H1 (cell line): ENCODE results near the gene ULK1. TPM values are rescaled to one million over a fixed set of nuclear protein-coding genes. Genes with fewer than 3 reads are reported as not detected.

ENCODE experiments used
- CTCF ChIA-PET: fragments of 300-600 bp; sonication (Branson Sonifier 250); formaldehyde crosslinking; loops from one replicate; lab custom pipeline; 2021; ENCODE audit not compliant: partially characterized antibody; lab: Charles Lee
- POLR2A ChIA-PET: fragments of 300-600 bp; sonication (Branson Sonifier 250); formaldehyde crosslinking; loops from one replicate; lab custom pipeline; 2021; ENCODE audit warnings: inconsistent platforms; ENCODE audit not compliant: partially characterized antibody; lab: Charles Lee
- DNase-seq, 2 experiments: peaks; one replicate each; pipeline versions ENCODE4 v3.0.0 to v3.0.0-alpha.2; 2010 to 2022; ENCODE audit warnings: low spot score in 2 of 2, low read depth in 1 of 2, mixed read lengths in 1 of 2
- FAIRE-seq: peaks from 2 replicates; lab custom pipeline; 2011; peaks lifted over from hg19 to GRCh38; lab: Jason Lieb, UNC
- H2AFZ ChIP-seq: 2 replicates; pipeline ENCODE4 v1.8.1; 2012; ENCODE audit warnings: low read length, inconsistent platforms
- H2AK5ac ChIP-seq: 2 replicates; pipeline ENCODE4 v1.6.1; 2013; ENCODE audit warnings: low read depth, low read length
- H2BK120ac ChIP-seq: replicated peaks from 2 replicates; pipeline ENCODE3; 2013; ENCODE audit warnings: low read depth, low read length, inconsistent platforms
- H2BK12ac ChIP-seq: 2 replicates; pipeline ENCODE4 v1.6.1; 2013; ENCODE audit warnings: low read depth, low read length
- H2BK15ac ChIP-seq: 2 replicates; pipeline ENCODE4 v1.6.1; 2013; ENCODE audit warnings: low read length
- H2BK20ac ChIP-seq: 2 replicates; pipeline ENCODE4 v1.6.1; 2013; ENCODE audit warnings: low read length
- H2BK5ac ChIP-seq: 2 replicates; pipeline ENCODE4 v1.6.1; 2013; ENCODE audit warnings: low read depth, low read length
- H3K14ac ChIP-seq: 2 replicates; pipeline ENCODE4 v1.6.1; 2013; ENCODE audit warnings: inconsistent platforms; ENCODE audit not compliant: insufficient read length
- H3K18ac ChIP-seq: 2 replicates; pipeline ENCODE4 v1.6.1; 2013; ENCODE audit warnings: low read length; ENCODE audit errors: extremely low read depth
- H3K23ac ChIP-seq: 2 replicates; pipeline ENCODE4 v1.6.1; 2013; ENCODE audit warnings: inconsistent platforms; ENCODE audit not compliant: insufficient read length
- H3K23me2 ChIP-seq: 2 replicates; pipeline ENCODE4 v1.6.1; 2013; ENCODE audit warnings: low read depth, low read length
- H3K27ac ChIP-seq: 2 replicates; pipeline ENCODE4 v1.6.1; 2011; ENCODE audit warnings: low read depth, low read length, inconsistent platforms
- H3K27me3 ChIP-seq, 4 experiments: replicated peaks in 1 of 4; 1 replicate in 1 of 4; 2 replicates in 3 of 4; pipeline versions ENCODE4 v1.6.1 to v1.8.1; 2011 to 2013; ENCODE audit warnings: low read length in 3 of 4, mild to moderate bottlenecking in 3 of 4, inconsistent platforms in 2 of 4, mixed read lengths in 2 of 4, moderate library complexity in 1 of 4; ENCODE audit not compliant: control insufficient read depth in 3 of 4, insufficient read depth in 3 of 4; ENCODE audit errors: extremely low read depth in 1 of 4
- H3K36me3 ChIP-seq, 4 experiments: 2 replicates each; pipeline versions ENCODE4 v1.6.1 to v1.8.1; 2011 to 2013; ENCODE audit warnings: mild to moderate bottlenecking in 4 of 4, low read length in 3 of 4, moderate library complexity in 2 of 4, control low read depth in 1 of 4, inconsistent platforms in 1 of 4; ENCODE audit not compliant: insufficient read depth in 4 of 4, control insufficient read depth in 2 of 4
- H3K4ac ChIP-seq: replicated peaks from 2 replicates; pipeline ENCODE3; 2013; ENCODE audit warnings: low read length, low read depth, mixed read lengths, inconsistent platforms; ENCODE audit not compliant: insufficient read length
- H3K4me1 ChIP-seq, 4 experiments: replicated peaks in 1 of 4; 1 replicate in 1 of 4; 2 replicates in 3 of 4; pipeline versions ENCODE4 v1.6.1 to v1.8.1; 2011 to 2013; ENCODE audit warnings: low read length in 3 of 4, inconsistent platforms in 2 of 4, mixed read lengths in 1 of 4; ENCODE audit not compliant: insufficient read depth in 4 of 4, control insufficient read depth in 3 of 4
- H3K4me2 ChIP-seq, 2 experiments: 2 replicates each; pipeline versions ENCODE4 v1.6.1 to v1.8.1; 2011 to 2013; ENCODE audit warnings: low read depth in 2 of 2, low read length in 2 of 2, control low read depth in 1 of 2, inconsistent platforms in 1 of 2, mild to moderate bottlenecking in 1 of 2; ENCODE audit not compliant: insufficient read depth in 1 of 2
- H3K4me3 ChIP-seq, 4 experiments: fragments of 200-600, 300-600 bp in 1 of 4; sonication (generic), shearing (Covaris generic), sonication (Bioruptor Twin) in 1 of 4; 2 replicates each; pipeline versions ENCODE4 v1.5.1 to v1.8.1; 2011 to 2016; ENCODE audit warnings: low read length in 4 of 4, low read depth in 3 of 4, control low read depth in 2 of 4, inconsistent platforms in 2 of 4, mild to moderate bottlenecking in 2 of 4, mixed read lengths in 1 of 4, moderate library complexity in 1 of 4; ENCODE audit not compliant: insufficient read depth in 2 of 4; ENCODE audit errors: extremely low read depth in 1 of 4
- H3K56ac ChIP-seq: replicated peaks from 2 replicates; pipeline ENCODE3; 2013; ENCODE audit warnings: low read depth, mild to moderate bottlenecking, mixed read lengths, low read length, inconsistent platforms; ENCODE audit not compliant: insufficient read length
- H3K79me1 ChIP-seq: 2 replicates; pipeline ENCODE4 v1.6.1; 2013; ENCODE audit warnings: low read depth, low read length, control low read depth
- H3K79me2 ChIP-seq, 2 experiments: 2 replicates each; pipeline versions ENCODE4 v1.6.1 to v1.8.1; 2012 to 2013; ENCODE audit warnings: low read length in 2 of 2, mild to moderate bottlenecking in 2 of 2, inconsistent platforms in 1 of 2; ENCODE audit not compliant: insufficient read depth in 2 of 2, control insufficient read depth in 1 of 2
- H3K9ac ChIP-seq, 4 experiments: replicated peaks in 1 of 4; 1 replicate in 1 of 4; 2 replicates in 3 of 4; pipeline versions ENCODE4 v1.6.1 to v1.8.1; 2011 to 2013; ENCODE audit warnings: low read depth in 3 of 4, low read length in 3 of 4, control low read depth in 2 of 4, mild to moderate bottlenecking in 2 of 4, moderate library complexity in 2 of 4, inconsistent platforms in 1 of 4; ENCODE audit errors: extremely low read depth in 1 of 4
- H3K9me3 ChIP-seq, 2 experiments: 2 replicates each; pipeline versions ENCODE4 v1.6.1 to v1.8.1; 2012 to 2013; ENCODE audit warnings: mild to moderate bottlenecking in 2 of 2, moderate library complexity in 2 of 2, control low read depth in 1 of 2, inconsistent platforms in 1 of 2, low read depth in 1 of 2, low read length in 1 of 2, mixed read lengths in 1 of 2; ENCODE audit not compliant: insufficient read depth in 2 of 2
- H4K20me1 ChIP-seq, 2 experiments: replicated peaks in 1 of 2; 2 replicates each; pipeline versions ENCODE3 to v1.8.1; 2011 to 2013; ENCODE audit warnings: inconsistent platforms in 2 of 2, low read length in 2 of 2, mild to moderate bottlenecking in 1 of 2; ENCODE audit not compliant: insufficient read depth in 2 of 2, control insufficient read depth in 1 of 2
- H4K5ac ChIP-seq: 2 replicates; pipeline ENCODE4 v1.6.1; 2013; ENCODE audit warnings: low read length, low read depth, mixed read lengths, inconsistent platforms; ENCODE audit not compliant: insufficient read length
- H4K8ac ChIP-seq: 2 replicates; pipeline ENCODE4 v1.8.0; 2013; ENCODE audit warnings: mild to moderate bottlenecking, moderate library complexity, low read length, inconsistent platforms; ENCODE audit not compliant: insufficient read depth; ENCODE audit errors: extremely low read depth
- H4K91ac ChIP-seq: replicated peaks from 2 replicates; pipeline ENCODE3; 2013; ENCODE audit warnings: low read length, mixed read lengths, inconsistent platforms; ENCODE audit not compliant: insufficient read length
- FOSL1 ChIP-seq: IDR thresholded peaks from 2 replicates; pipeline ENCODE4 v1.6.1; 2011; ENCODE audit warnings: mild to moderate bottlenecking, low read depth, low read length, moderate library complexity; ENCODE audit not compliant: insufficient read depth
- HDAC2 ChIP-seq, 2 experiments: fragments of 300-600 bp in 1 of 2; sonication (generic) in 1 of 2; IDR thresholded peaks; 2 replicates each; pipeline ENCODE4 v1.6.1; 2011 to 2012; ENCODE audit warnings: low read depth in 2 of 2, low read length in 2 of 2, mild to moderate bottlenecking in 2 of 2, moderate library complexity in 2 of 2, borderline replicate concordance in 1 of 2, inconsistent platforms in 1 of 2
- PHF8 ChIP-seq: fragments of 200-600 bp; sonication (generic); conservative IDR thresholded peaks from 2 replicates; pipeline ENCODE4 v1.7.1; 2012; ENCODE audit warnings: low read depth, mild to moderate bottlenecking, inconsistent platforms, low read length, moderate library complexity
- POLR2A ChIP-seq, 2 experiments: IDR thresholded peaks; 1 replicate in 1 of 2; 2 replicates in 1 of 2; pipeline ENCODE4 v1.6.1; 2011; ENCODE audit warnings: low read depth in 2 of 2, low read length in 2 of 2, mild to moderate bottlenecking in 2 of 2; ENCODE audit errors: control extremely low read depth in 1 of 2
- RAD21 ChIP-seq, 2 experiments: IDR thresholded peaks in 1 of 2; conservative IDR thresholded peaks in 1 of 2; 2 replicates each; pipeline ENCODE4 v1.6.1; 2011; ENCODE audit warnings: low read depth in 2 of 2, low read length in 2 of 2, improper control_type of control experiment in 1 of 2, inconsistent platforms in 1 of 2, mild to moderate bottlenecking in 1 of 2, moderate library complexity in 1 of 2
- RBBP5 ChIP-seq: IDR thresholded peaks from 2 replicates; pipeline ENCODE4 v1.7.1; 2012; ENCODE audit warnings: low read depth, mild to moderate bottlenecking, inconsistent platforms, low read length, moderate library complexity, borderline replicate concordance
- RNF2 ChIP-seq: fragments of 200-900, 300-1000 bp; sonication (generic); IDR thresholded peaks from 2 replicates; pipeline ENCODE4 v1.7.1; 2016; ENCODE audit warnings: borderline replicate concordance, low read depth, mild to moderate bottlenecking, antibody characterized with exemption, low read length; ENCODE audit not compliant: poor library complexity, severe bottlenecking; ENCODE audit errors: missing control alignments
- RXRA ChIP-seq: IDR thresholded peaks from 2 replicates; pipeline ENCODE4 v1.6.1; 2011; ENCODE audit warnings: low read depth, mild to moderate bottlenecking, low read length, moderate library complexity; ENCODE audit not compliant: insufficient read depth
- SRF ChIP-seq: IDR thresholded peaks from 2 replicates; pipeline ENCODE4 v1.6.1; 2011; ENCODE audit warnings: mild to moderate bottlenecking, low read depth, low read length, moderate library complexity
- TAF1 ChIP-seq: IDR thresholded peaks from 2 replicates; pipeline ENCODE4 v1.6.1; 2011; ENCODE audit warnings: mild to moderate bottlenecking, low read depth, low read length
- TBP ChIP-seq: IDR thresholded peaks from 2 replicates; pipeline ENCODE4 v1.6.1; 2011; ENCODE audit warnings: low read depth, low read length, improper control_type of control experiment
- TEAD4 ChIP-seq: IDR thresholded peaks from 2 replicates; pipeline ENCODE4 v1.6.1; 2012; ENCODE audit warnings: low read depth, low read length, inconsistent platforms, mixed read lengths
- ZNF274 ChIP-seq: IDR thresholded peaks from 2 replicates; pipeline ENCODE4 v1.7.0; 2012; ENCODE audit warnings: low read length, borderline replicate concordance; ENCODE audit errors: extremely low read depth
- WGBS, 2 experiments: shearing (Covaris generic) in 1 of 2; methylation state at CpG; one replicate each; pipeline versions ENCODE4 v1.1.6 to v1.1.7; 2013 to 2015; ENCODE audit warnings: low lambda C conversion rate in 2 of 2, mixed read lengths in 2 of 2, inconsistent platforms in 1 of 2, low coverage in 1 of 2, missing lambda C conversion rate in 1 of 2; ENCODE audit not compliant: insufficient replicate concordance in 2 of 2, insufficient coverage in 1 of 2, insufficient read length in 1 of 2; ENCODE audit errors: extremely low coverage in 1 of 2, missing lambda C conversion rate in 1 of 2; 5-methylcytosine and 5-hydroxymethylcytosine counted together
- polyA plus RNA-seq, 7 experiments: library from polyadenylated mRNA; depleted of rRNA in 3 of 7; stranded (reverse) in 5 of 7; unstranded in 2 of 7; fragments of >200 nt in 5 of 7; fragments of 200-250 nt in 2 of 7; gene quantifications; 1 replicate in 5 of 7; 2 replicates in 1 of 7; 4 replicates in 1 of 7; pipeline versions ENCODE4 v1.2.1 to v1.2.3, GENCODE V29; 2011 to 2013; ENCODE audit warnings: missing spikeins in 2 of 7, mixed read lengths in 2 of 7
- total RNA-seq: library from RNA; stranded (reverse); fragmentation: NEBNext Ultra II Directional; extraction: Animal tissue kit (Norgen Biotek cat#: 25700); gene quantifications from 2 replicates; pipeline ENCODE4 v1.2.1, GENCODE V29; 2021

The ULK1 gene
- total and polyA plus RNA-seq, 2 of the 8 experiments (the other 6 are each of a cell fraction or from before 2014, with no cell fraction given), result 13.0 to 44.1 TPM

GRCh38 chr12:131940141-131940547 is 45.7 kb downstream of the ULK1 start:
- no peak overlapping the region for H3K56ac ChIP-seq
- no peak overlapping the region for H2BK120ac ChIP-seq
- 86% methylated on average over 8 of the region's 8 CpGs; no CpG with 5 or more reads in 1 of the 2 experiments for WGBS, 2 experiments
- H3K79me2 ChIP-seq, result no peaks in the 10 kb centered on the region
- H3K14ac ChIP-seq, result no peak overlapping the region
- H2BK5ac ChIP-seq, result no peak overlapping the region
- H2AFZ ChIP-seq, result no peak overlapping the region
- H3K79me1 ChIP-seq, result no peaks in the 10 kb centered on the region
- H3K27ac ChIP-seq, result no peak overlapping the region
- DNase-seq, result no peak
- no peak overlapping the region for H4K91ac ChIP-seq
- no peak for FAIRE-seq
- H2BK15ac ChIP-seq, result no peak overlapping the region
- POLR2A ChIA-PET, result interaction anchor here (1.1 to 3.4 kb wide), 3 partner anchors 10 to 29 kb away, joined by 3 to 25 read pairs (median 7); partner anchors contain the start of genes EP400 and PUS1
- no peak overlapping the region for H4K8ac ChIP-seq
- no peak overlapping the region for H2AK5ac ChIP-seq
- no peak overlapping the region for H2BK20ac ChIP-seq
- peaks cover 21 to 66% (median 53%) of the 10 kb centered on the region in 4 experiments for H3K36me3 ChIP-seq
- H2BK12ac ChIP-seq, result no peak overlapping the region
- peaks cover 0 to 18% of the 10 kb centered on the region in 2 experiments for H4K20me1 ChIP-seq
- no peak overlapping the region for H4K5ac ChIP-seq
- H3K18ac ChIP-seq, result no peak overlapping the region
- H3K23me2 ChIP-seq, result no peaks in the 10 kb centered on the region
- no peaks in the 10 kb centered on the region for H3K27me3 ChIP-seq
- no peaks in the 10 kb centered on the region for H3K4me1 ChIP-seq
- no peak overlapping the region for H3K4me3 ChIP-seq
- H3K9ac ChIP-seq, result no peak overlapping the region
- TF ChIP-seq TEAD4 (no peak), TBP (no peak), ZNF274 (no peak), FOSL1 (no peak), RBBP5 (no peak), RNF2 (no peak), PHF8 (no peak), RAD21 (IDR thresholded peaks at IDR 0.05 in 1 of 2, conservative IDR thresholded peaks at IDR 0.05 in 1 of 2; ENCODE audit: low read depth in 2 of 2, low read length in 2 of 2) (no peak), RXRA (no peak), HDAC2 (IDR thresholded peaks at IDR 0.05; ENCODE audit: borderline replicate concordance in 1 of 2, low read depth in 2 of 2, low read length in 2 of 2) (no peak), TAF1 (no peak), POLR2A (IDR thresholded peaks at IDR 0.05; ENCODE audit: control extremely low read depth in 1 of 2, low read depth in 2 of 2, low read length in 2 of 2) (no peak), SRF (no peak)
- no peak overlapping the region for H3K4ac ChIP-seq
- H3K23ac ChIP-seq, result no peak overlapping the region
- H3K9me3 ChIP-seq, result no peaks in the 10 kb centered on the region
- CTCF ChIA-PET, result interaction anchor here (0.7 kb wide), 1 partner anchor 44 kb away, joined by 3 read pairs; no protein-coding TSS in a partner anchor
- H3K4me2 ChIP-seq, result no peak overlapping the region
